Stimulated activated CD8-positive, alpha-beta memory T cell treated with anti-CD3 and anti-CD28 coated beads, Interleukin-15, amount 100 ng/mL, for 24 hours (primary cell): ENCODE measurements around the gene PKP3.
"Not testable (repeated sequence)": the region's sequence is repeated elsewhere in the genome, so short reads cannot be mapped to it uniquely, and the experiment has no call there.

Experiments
- DNase-seq: peaks from one replicate; pipeline ENCODE4 v3.0.0-alpha.2; 2020; ENCODE audit warnings: low read depth

PKP3 gene

DNA sequence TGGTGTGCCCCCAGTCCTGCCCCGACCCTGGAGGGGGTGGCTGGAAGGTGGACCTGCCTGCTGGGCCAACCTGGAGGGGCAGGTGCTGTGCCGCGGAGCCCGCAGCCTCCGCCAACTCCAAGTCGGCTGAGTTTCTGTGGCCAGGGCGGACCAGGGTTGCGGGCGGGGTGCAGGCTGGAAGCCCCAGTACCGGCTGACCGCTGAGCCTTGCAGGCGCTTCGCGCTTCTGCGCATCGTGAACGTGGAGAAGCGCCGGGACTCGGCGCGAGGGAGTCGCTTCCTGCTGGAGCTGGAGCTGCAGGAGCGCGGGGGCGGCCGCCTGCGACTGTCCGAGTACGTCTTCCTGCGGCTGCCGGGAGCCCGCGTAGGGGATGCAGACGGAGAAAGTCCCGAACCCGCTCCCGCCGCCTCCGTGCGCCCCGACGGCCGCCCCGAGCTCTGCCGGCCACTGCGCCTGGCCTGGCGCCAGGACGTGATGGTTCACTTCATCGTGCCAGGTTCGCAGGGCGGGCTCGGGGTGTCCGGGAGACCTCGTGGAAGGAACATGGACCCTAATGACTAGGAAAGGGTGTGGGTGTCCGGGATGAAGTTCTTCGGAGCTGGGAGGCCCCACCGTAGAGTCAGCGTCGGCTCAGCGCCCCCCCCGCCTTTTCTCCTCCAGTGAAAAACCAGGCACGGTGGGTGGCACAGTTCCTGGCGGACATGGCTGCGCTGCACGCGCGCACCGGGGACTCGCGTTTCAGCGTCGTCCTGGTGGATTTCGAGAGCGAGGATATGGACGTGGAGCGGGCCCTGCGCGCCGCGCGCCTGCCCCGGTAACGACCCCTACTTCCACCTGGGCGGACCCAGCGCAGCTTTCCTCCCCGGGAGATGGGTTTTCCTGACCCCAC lies 14.6 kb upstream of the PKP3 start:
- no peak for DNase-seq

DNA sequence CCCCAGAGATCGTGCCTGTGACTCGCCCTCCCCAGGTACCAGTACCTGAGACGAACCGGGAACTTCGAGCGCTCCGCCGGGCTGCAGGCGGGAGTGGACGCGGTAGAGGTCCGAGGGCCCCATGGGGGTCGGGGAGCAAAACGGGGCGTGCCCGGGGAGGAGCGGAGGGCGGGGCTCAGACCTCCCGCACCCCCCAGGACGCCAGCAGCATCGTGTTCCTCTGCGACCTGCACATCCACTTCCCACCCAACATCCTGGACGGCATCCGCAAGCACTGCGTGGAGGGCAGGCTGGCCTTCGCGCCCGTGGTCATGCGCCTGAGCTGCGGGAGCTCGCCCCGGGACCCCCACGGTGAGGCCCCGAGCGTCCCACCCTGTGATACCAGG lies 13.9 kb upstream of the PKP3 start:
- DNase-seq, result no peak

DNA sequence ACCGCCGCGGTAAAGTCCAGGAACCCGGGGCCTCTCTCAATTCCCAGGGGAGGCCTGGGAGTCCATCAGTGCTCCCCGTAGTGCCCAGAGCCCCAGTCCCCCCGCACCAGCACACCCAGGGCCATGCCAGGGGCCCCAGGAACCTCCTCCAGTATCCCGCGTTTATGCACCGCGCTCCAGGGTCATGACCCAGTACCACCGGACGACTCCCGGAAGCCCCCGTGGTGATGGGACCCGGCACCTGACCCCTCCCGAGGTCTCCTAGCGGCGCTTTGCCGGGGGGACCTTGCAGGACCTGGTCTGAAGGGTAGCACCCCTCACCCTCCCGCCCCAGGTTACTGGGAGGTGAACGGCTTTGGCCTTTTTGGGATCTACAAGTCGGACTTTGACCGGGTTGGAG lies 13.5 kb upstream of the PKP3 start:
- no peak for DNase-seq

DNA sequence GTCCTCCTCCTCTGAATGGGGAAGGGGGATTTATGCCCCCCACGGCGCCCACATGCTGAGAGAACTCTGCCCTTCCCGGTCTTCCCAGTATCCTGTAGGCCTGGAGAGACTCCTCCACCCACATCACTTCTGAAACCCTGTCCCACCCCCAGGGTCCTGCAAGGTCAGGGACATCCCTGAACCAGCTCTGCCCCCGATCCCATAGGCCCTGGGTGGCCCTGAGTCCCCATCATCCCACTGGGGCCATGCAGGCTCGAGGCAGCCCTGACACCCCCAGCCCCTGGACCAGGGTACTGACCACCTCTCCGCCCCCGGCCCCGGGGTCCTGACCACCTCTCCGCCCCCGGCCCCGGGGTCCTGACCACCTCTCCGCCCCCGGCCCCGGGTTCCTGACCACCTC lies 13.0 kb upstream of the PKP3 start:
- DNase-seq, result no peak

DNA sequence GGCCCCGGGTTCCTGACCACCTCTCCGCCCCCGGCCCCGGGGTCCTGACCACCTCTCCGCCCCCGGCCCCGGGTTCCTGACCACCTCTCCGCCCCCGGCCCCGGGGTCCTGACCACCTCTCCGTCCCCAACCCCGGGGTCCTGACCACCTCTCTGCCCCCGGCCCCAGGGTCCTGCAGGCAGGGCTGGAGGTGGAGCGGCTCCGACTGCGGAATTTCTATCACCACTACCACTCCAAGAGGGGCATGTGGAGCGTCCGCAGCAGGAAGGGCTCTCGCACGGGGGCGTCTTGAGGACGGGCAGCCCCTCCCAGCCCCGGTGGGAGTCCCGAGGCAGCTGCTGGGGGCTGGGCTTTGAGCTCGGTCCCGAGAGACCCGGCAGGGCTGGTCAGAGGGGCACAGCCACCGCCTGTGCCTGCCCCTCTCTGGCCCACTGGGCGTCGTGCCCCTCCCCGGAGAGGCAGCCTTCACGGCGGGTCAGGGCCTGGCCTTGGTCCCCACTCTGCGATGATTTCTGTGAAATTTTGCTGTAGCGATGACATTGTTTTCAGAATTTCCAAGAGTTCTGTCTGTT lies 12.4 kb upstream of the PKP3 start:
- DNase-seq, result no peak

DNA sequence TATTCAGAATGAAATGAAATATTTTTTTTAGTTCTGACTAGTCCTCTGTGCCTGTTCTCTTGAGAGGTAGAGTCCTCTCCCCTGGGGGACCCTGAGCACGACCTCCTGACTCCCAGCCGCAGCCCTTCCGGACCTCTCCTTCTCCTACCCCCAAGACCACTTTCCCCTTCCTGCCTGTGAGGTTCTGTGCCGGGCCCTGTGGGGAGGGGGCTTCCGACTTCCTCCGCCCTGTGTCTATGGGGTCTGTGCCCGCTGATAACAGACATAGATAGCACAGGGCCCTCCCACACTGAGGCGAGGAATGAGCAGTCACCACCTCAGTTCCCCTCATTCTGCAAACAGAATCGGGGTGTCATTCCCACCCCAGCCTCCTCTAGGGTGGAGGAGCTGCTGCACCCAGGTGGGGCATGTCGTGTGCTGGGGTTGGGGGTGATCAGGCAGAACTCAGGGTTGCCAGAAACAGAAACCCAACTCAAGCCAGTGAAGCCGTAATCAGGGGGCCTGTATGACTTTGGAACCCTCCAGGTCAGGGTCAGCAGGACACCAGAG lies 11.9 kb upstream of the PKP3 start:
- DNase-seq, result no peak

DNA sequence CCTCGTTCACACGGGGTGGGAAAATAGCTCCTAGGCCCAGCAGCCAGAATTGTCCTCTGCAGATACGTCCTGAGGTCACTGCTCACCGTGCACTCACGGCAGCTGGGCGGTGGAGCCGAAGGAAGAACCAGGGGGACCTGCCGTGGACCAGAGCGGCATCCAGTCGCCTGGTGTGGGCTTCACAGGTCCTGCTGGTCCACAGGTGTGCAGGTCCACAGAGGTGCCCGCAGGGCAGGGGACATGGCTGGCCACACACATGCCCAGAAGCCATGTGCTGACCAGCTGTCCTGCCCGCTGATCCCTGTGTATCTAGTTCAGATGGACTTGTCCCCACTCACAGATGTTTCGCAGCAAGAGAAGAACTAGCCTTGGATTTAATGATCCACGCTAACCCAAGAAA lies 10.6 kb upstream of the PKP3 start:
- no peak for DNase-seq

DNA sequence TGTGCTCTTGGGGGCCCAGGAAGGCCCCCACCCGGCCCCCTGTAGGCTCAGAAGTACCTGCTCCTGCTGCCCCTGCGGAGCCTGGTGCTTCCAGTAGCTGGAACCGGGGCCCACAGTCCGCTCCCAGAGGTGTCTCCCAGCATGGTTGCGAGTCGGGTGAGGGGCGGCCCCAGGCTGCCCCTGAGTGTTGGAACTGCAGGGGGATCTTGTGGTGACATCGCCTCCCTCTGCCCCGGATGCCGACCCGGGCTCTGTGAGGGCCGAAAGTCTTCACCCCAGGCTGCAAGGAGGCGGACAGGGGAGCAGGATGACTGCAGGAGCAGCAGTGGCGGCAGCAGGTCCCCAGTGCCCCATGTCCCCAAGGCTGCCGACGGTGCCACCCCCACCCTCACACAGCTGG lies 9.5 kb upstream of the PKP3 start:
- DNase-seq, result no peak

DNA sequence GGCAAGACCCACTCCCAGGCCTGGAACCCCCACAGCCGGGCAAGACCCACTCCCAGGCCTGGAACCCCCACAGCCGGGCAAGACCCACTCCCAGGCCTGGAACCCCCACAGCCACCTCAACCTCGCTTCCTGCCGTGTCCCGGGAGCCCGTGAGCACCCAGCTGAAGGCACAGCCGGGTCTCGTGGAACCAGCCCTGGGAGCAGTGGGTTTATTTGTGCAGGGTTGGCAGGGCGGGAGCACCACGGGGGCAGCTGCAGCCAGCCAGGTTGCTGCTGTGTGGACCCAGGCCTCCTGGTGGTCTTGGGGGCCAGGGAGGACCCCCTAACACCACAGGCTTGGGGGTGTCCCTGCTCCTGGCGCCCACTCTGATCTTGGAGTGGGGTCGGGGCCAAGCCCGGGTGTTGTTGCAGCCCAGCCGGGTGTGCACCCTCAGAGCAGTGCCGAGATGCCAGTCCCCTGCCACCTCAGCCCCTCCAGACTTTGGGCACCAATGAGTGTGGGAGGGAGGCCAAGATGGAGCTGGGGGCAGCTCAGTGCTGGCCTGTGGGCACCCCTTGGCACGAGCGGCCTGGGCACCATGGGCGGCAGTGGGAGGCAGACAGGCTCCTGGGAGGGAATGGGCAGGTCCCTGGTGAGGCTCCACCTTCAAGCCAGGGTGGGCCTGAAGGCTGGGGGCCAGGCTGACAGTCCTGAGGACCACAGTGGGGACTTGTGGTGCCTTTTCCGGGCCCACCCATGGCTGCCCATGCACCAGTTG lies 8.2 kb upstream of the PKP3 start:
- DNase-seq, result no peak

DNA sequence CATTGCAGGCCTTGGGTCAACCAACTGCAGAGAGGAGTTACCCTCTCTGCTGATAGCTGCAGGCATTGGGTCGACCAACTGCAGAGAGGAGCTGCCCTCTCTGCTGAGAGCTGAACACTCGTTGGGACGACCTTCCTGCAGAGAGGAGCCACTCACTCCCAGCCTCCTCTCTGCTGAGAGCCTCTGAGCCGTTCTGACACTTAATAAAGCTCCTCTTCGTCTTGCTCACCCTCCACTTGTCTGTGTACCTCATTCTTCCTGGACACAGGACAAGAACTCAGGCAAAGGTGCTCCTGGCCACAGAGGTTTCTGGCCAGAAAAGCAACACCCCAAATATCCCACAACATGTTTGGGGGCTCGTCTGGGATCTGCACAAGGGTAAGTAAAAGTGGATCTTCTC lies 7.5 kb upstream of the PKP3 start:
- no peak for DNase-seq

DNA sequence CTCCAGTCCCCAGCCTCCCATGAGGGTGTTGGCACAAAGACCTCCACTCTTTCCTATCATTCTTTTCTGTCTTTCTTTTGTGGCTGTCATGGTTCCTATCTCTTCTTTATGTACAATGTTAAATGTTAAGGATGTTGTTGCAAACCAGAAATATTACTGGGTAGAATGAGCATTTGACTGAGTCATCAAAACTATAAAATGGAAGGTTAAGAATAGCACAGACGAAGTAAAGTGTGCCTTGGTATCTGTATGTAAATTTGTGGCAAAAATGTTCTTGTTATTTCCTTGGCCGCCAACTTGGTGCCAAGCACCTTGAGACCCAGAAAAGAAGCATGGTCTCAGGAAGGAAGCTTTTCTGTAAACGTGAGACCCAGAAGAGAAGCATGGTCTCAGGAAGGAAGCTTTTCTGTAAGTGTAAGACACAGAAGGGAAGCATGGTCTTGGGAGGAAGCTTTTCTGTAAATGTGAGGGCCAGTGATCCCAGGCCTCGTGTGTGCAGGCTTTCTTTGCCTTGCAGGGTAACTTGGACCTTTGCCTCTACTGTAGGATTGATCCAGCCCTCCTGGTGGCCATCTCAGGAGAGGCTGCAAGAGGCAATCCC lies 6.7 kb upstream of the PKP3 start:
- DNase-seq, result no peak

DNA sequence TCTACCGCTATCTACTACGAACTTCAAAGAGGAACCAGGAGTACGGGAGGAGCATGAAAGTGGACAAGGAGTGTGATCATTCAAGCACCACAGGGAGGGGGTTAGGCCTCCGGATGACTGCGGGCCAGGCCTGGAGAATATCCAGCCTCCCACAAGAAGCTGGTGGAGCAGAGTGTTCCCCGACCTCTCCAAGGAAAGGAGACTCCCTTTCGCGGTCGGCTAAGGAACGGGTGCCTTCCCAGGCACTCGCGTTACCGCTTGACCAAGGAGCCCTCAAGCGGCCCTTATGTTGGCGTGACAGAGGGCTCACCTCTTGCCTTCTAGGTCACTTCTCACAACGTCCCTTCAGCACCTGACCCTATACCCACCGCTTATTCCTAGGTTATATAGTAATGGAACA lies 4.6 kb upstream of the PKP3 start:
- not testable (repeated sequence) for DNase-seq

DNA sequence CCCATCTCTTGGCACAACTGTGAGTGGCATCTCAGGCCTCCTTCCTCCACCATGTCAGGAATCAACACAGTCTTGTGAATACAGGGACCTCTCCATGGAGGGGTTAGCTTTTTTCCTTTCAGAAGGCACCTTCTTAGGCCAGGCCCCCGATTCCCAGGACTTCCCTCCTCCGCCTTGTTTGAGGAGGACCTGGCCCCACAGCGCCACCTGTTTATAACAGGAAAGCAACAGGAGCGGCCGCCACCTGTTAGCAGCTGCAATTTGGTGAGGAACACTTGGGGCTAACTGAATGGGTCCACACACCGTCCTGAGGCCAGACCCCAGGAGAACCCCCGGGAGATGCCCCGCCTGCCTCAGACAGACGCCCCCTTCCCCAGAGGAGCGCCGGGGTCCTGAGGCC lies 3.8 kb upstream of the PKP3 start:
- no peak for DNase-seq

DNA sequence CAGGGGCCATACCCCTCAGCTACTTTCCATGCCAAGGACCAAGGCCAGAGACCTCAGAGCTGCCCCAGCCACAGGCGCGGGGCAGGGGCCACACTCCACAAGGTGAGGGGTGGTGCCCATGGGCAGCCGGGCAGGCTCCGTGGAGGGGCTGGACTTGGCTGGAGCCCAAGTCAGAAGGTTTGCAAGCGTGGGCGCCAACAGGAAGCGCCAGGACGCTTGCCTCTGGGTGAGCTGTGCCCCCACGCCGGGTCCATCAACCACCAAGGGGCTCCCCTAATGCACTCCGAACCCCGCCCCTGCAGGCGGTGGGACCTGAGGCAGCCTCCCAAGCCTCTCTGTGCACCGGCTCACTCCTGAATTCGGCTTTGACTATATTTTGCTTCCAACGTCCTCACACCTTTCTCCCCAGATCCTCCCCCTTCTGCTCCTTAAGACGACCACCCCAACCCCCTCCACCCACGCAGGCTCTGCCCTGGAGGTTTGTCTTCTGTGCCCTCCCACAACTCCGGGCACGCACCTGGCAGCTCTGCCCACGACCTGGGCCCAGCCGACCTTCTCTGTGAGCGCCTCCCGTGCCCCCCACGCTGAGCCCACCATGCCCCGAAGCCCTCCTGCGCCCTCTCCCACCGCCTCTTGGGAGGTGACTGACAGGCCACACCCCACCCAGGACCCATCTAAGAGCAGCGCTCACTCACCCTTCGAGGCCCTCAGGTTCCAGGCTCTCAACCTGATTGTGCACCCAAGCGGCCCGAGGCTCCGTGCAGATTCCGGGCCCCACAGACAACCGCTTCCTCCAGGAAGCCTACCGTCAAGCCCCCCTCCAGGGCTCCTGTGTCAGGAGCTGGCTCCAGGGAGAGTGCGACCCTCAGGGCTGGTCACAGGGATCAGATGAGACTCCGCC lies 2.6 kb upstream of the PKP3 start:
- no peak for DNase-seq

DNA sequence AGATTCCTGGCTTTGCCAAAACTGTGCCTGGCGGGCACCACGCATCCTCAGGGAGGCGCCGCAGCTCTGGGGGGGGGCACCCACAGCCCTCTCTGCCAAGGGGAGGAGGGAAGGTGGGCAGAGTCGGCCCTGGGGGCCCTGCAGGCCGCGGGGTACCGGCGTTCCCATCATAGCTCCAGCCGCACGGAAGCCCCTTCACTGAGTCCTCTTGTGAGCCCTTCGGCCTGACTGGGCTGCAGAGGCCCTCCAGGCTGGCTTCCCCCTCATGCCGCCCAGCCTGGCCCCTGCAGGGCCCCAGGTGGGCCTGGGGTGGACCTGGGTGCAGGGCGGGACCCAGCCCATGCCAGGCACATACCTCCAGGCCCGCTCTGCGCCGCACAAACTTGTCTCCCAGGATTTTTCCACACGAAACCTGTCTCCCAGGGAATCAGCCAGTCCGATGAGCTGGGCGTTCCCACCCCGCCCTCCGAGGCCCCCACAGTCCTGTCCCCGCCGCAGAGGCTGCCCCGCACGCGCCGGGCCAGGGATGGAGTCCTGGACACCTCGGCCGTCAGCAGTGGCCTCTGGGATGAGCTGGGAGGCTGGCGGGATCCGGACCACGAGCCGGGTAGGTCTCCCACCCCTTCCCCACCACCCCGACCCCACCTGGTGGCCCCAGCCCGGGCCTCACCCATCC lies 1.8 kb upstream of the PKP3 start:
- DNase-seq, result no peak

DNA sequence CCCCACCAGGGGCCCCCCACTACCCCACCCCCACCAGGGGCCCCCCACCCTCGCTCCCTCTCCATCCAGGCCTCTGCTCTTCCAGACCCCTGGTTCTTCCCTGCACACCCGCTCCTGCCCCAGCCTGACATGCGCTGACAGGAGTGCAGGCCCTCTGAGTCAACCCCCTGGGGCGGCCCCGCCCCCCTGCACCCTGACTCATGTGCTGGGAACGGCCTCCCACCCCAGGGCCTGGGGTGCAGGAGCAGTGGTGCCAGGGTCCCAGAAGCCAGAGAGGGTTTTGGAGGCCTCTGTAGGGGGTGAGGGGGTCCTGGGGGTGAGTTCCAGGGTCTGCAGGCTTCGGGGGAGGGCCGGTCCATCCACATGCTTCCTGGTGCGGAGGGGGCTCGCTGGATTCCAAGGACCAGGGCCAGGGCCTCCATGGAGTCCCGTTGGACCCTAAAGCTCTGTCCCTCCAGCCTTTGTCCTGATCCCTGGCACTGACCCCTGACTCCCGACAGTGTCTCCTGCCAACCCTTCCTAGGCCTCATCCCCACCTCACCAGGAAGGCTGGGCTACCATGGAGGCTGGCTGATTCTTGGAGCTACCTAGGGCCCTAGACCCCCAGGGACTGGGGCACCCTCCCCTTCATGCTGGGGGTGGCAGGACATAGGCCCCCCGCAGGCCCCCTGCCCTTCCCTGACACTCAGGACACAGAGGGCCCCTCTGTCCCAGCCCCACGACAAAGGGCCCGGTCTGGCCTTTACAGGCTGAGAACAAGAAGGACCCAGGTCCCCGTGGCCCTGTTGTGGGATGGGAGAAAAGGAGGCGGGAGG lies 583 bp upstream of the PKP3 start:
- DNase-seq, result no peak

DNA sequence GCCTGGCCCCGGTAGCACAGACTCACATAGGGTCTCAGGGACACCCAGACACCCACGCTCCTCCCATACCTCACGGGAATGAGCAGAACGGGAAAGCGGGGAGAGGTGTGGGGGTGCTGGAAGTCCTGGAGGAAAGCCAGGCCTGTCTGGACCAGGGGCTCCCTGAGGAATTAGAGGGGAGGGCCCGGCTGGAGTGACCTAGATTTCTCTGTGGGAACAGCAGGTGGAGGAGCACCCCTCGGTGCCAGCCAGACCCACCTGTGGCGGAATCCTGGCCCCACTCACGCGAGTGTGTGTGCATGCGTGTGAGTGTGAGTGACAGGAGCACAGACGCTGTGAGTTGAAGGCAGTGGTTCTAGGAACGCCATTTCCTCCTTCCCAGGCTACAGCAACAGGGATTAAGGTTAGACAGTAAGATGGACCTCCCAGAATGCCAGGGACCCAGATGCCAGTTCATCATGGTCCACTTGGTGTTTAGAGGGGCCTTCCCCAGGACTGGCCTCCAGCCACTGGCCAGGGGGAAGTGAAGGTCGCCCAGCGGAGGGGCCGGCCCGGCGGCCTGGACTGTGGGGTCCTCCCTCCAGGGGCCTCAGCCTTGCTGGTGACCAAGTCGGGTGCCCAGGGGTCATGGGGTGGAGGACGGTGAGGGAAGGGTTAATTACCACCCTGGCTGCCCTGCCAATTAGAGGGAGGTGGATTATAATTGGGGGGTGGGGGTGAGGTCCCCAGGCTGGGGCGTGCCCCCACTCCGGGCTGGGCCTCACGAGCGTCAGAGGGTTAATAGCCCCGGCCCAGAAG lies 1.0 kb downstream of the PKP3 start:
- no peak for DNase-seq

DNA sequence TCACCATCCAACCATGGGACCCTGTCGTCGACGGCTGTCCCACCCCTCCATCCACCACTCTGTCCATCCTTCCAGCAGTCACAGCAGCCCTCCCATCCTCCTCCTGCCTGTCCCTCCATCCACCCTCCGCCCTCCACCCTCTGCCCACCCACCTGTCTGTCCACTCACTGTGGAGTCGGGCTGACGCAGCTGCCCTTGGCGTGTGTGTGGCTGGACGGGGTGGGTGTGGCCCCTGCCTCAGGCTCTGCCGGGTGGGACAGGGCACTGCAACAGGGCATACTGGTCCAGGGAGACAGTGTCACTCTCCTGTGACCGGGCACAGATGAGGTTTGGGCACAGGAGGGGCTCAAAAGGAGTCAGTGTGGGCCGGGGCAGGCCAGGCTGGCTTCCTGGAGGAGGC lies 1.9 kb downstream of the PKP3 start:
- no peak for DNase-seq

DNA sequence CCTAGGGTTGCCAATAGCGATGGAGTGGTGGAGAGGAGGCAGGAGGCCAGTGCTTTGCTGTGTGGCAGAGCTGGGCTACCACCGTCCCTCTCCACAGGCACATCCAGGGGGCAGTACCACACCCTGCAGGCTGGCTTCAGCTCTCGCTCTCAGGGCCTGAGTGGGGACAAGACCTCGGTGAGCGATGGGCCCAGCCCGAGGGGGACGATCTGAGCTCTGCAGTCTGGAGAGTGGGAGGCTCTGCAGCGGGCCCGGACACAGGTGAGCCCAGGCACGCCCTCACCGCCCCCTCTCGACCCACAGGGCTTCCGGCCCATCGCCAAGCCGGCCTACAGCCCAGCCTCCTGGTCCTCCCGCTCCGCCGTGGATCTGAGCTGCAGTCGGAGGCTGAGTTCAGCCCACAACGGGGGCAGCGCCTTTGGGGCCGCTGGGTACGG lies 2.5 kb downstream of the PKP3 start:
- no peak for DNase-seq
